ENCODE data around the gene RNLS.
A peak's percentile ranks its signal among the peaks of the same experiment; 100 is the strongest.

RNLS gene

DNA sequence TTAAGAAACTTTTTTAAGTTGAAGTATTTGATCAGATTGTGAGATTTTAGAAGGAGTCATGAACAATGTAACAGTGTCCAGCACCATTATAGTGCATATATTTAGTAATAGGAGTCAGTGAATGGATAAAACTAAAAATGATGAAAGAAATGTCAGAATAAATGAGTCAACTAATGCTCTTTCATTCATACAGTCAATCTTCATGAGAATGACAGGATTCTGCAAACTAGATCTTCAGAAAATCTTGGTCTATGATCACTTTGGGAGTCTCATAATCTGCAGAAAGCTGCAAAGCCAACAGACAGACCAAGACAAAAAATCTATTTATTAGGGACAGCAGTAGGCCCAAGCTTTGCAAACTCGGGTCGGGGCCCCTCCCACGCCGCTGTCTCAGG lies 710 bp downstream of the RNLS start:
- H3K4me1 ChIP-seq (ENCODE audit: control insufficient read depth, insufficient read depth, low read length): no peaks in the 10 kb centered on the region
- CTCF ChIA-PET: interaction anchor here (0.6 to 1.3 kb wide), 2 partner anchors 10 to 228 kb away, joined by 3 to 6 read pairs; no protein-coding TSS in a partner anchor
- no peaks in the 10 kb centered on the region for H3K9me3 ChIP-seq (ENCODE audit: control insufficient read depth, insufficient read depth, low read depth, low read length)
- no peak for TF ChIP-seq ZNF324 (tag by site-specific recombination; IDR thresholded peaks at IDR 0.05)
- no peak for TF ChIP-seq ZNF76 (tag by site-specific recombination; IDR thresholded peaks at IDR 0.05; ENCODE audit: borderline replicate concordance, low read depth)
- no peak for TF ChIP-seq ZNF423 (tag by site-specific recombination; IDR thresholded peaks at IDR 0.05)
- no peak for TF ChIP-seq ZBTB44 (tag by site-specific recombination; IDR thresholded peaks at IDR 0.05)
- no peak overlapping the region for H3K4me3 ChIP-seq (ENCODE audit: low read depth, low read length)
- POLR2A ChIA-PET: no interaction called here
- H3K27ac ChIP-seq (ENCODE audit: extremely low read depth, low read depth, low read length): no peak overlapping the region
- no peaks in the 10 kb centered on the region for H3K36me3 ChIP-seq (ENCODE audit: control insufficient read depth in 2 of 2, insufficient read depth in 1 of 2, low read length in 2 of 2)

- TF ChIP-seq ZNF654 (tag by site-specific recombination; IDR thresholded peaks at IDR 0.05; ENCODE audit: low read depth) (peak; percentile 74), ZNF837 (tag by site-specific recombination; IDR thresholded peaks at IDR 0.05) (no peak)
- Histone ChIP-seq H3K36me3 (ENCODE audit: control insufficient read depth in 2 of 2, insufficient read depth in 1 of 2, low read length in 2 of 2) (no peaks in the 10 kb centered on the region), H3K27ac (ENCODE audit: extremely low read depth, low read depth, low read length) (no peak overlapping the region), H3K4me1 (ENCODE audit: control insufficient read depth, insufficient read depth, low read length) (no peaks in the 10 kb centered on the region), H3K9me3 (ENCODE audit: control insufficient read depth, insufficient read depth, low read depth, low read length) (no peaks in the 10 kb centered on the region), H3K4me3 (ENCODE audit: low read depth, low read length) (no peak overlapping the region)
- CTCF ChIA-PET: interaction anchor here (0.5 to 4.7 kb wide), 38 partner anchors 9 to 745 kb away, joined by 3 to 34 read pairs (median 4); no protein-coding TSS in a partner anchor
- POLR2A ChIA-PET: no interaction called here
Measured at GRCh38 chr10:88565072-88565471, 18.0 kb downstream of the RNLS start.

DNA sequence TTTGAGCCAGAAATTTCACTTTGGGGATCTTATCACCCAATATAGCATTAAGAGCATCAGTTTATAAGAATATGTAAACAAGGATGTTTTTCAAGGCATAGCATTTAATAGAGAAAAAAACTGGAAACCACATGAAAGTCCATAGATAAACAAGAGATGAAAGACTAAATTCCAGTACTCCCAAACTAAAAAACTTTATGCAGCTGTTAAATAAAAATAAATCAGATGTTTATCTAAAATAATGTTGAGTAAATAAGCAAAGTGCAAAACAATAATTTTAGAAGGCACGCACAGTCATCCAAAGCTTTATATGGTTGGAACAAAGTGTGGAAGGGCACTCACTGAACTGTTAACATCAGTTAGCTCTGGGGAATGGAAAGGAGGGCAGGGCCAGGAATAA lies 21.0 kb downstream of the RNLS start:
- Histone ChIP-seq H3K9me3 (ENCODE audit: control insufficient read depth, insufficient read depth, low read depth, low read length) (no peaks in the 10 kb centered on the region), H3K4me1 (ENCODE audit: control insufficient read depth, insufficient read depth, low read length) (no peaks in the 10 kb centered on the region), H3K27ac (ENCODE audit: extremely low read depth, low read depth, low read length) (no peak overlapping the region), H3K36me3 (ENCODE audit: control insufficient read depth in 2 of 2, insufficient read depth in 1 of 2, low read length in 2 of 2) (no peaks in the 10 kb centered on the region), H3K4me3 (ENCODE audit: low read depth, low read length) (no peak overlapping the region)
- ChIA-PET CTCF (interaction anchor here (0.5 to 4.7 kb wide), 6 partner anchors 9 to 354 kb away, joined by 3 to 28 read pairs (median 7); no protein-coding TSS in a partner anchor), POLR2A (no interaction called here)
- TF ChIP-seq, protein P1, sequence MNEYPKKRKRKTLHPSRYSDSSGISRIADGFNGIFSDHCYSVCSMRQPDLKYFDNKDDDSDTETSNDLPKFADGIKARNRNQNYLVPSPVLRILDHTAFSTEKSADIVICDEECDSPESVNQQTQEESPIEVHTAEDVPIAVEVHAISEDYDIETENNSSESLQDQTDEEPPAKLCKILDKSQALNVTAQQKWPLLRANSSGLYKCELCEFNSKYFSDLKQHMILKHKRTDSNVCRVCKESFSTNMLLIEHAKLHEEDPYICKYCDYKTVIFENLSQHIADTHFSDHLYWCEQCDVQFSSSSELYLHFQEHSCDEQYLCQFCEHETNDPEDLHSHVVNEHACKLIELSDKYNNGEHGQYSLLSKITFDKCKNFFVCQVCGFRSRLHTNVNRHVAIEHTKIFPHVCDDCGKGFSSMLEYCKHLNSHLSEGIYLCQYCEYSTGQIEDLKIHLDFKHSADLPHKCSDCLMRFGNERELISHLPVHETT (tag by site-specific recombination; IDR thresholded peaks at IDR 0.05): no peak
- no peak for TF ChIP-seq ZNF791 (tag by site-specific recombination; IDR thresholded peaks at IDR 0.05)
- no peak for TF ChIP-seq ZNF768 (tag by site-specific recombination; IDR thresholded peaks at IDR 0.05)
- no peak for TF ChIP-seq HOXA7 (CRISPR knock-in tag; IDR thresholded peaks at IDR 0.05; ENCODE audit: borderline replicate concordance)
- no peak for TF ChIP-seq SP7 (tag by site-specific recombination; IDR thresholded peaks at IDR 0.05)
- TF ChIP-seq ZNF433 (tag by site-specific recombination; IDR thresholded peaks at IDR 0.05; ENCODE audit: low read depth): no peak
- no peak for TF ChIP-seq BCL11B (tag by site-specific recombination; IDR thresholded peaks at IDR 0.05; ENCODE audit: low read depth)
- TF ChIP-seq ZNF221 (tag by site-specific recombination; IDR thresholded peaks at IDR 0.05; ENCODE audit: borderline replicate concordance): no peak
- TF ChIP-seq, protein P2, sequence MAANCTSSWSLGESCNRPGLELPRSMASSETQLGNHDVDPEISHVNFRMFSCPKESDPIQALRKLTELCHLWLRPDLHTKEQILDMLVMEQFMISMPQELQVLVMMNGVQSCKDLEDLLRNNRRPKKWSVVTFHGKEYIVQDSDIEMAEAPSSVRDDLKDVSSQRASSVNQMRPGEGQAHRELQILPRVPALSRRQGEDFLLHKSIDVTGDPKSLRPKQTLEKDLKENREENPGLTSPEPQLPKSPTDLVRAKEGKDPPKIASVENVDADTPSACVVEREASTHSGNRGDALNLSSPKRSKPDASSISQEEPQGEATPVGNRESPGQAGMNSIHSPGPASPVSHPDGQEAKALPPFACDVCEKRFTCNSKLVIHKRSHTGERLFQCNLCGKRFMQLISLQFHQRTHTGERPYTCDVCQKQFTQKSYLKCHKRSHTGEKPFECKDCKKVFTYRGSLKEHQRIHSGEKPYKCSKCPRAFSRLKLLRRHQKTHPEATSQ (tag by site-specific recombination; IDR thresholded peaks at IDR 0.05): no peak
- TF ChIP-seq ZNF10 (tag by site-specific recombination; IDR thresholded peaks at IDR 0.05): no peak
- TF ChIP-seq ZNF660 (tag by site-specific recombination; IDR thresholded peaks at IDR 0.05): no peak
- no peak for TF ChIP-seq PRDM1 (tag by site-specific recombination; IDR thresholded peaks at IDR 0.05)
- TF ChIP-seq, protein P3, sequence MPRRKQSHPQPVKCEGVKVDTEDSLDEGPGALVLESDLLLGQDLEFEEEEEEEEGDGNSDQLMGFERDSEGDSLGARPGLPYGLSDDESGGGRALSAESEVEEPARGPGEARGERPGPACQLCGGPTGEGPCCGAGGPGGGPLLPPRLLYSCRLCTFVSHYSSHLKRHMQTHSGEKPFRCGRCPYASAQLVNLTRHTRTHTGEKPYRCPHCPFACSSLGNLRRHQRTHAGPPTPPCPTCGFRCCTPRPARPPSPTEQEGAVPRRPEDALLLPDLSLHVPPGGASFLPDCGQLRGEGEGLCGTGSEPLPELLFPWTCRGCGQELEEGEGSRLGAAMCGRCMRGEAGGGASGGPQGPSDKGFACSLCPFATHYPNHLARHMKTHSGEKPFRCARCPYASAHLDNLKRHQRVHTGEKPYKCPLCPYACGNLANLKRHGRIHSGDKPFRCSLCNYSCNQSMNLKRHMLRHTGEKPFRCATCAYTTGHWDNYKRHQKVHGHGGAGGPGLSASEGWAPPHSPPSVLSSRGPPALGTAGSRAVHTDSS (tag by site-specific recombination; IDR thresholded peaks at IDR 0.05): no peak
- no peak for TF ChIP-seq ZNF548 (tag by site-specific recombination; IDR thresholded peaks at IDR 0.05)
- no peak for TF ChIP-seq ZNF529 (tag by site-specific recombination; IDR thresholded peaks at IDR 0.05; ENCODE audit: insufficient replicate concordance)
- TF ChIP-seq SETDB1 (IDR thresholded peaks at IDR 0.05; ENCODE audit: insufficient read length, low read length): no peak
- no peak for TF ChIP-seq ZNF629 (tag by site-specific recombination; IDR thresholded peaks at IDR 0.05)
- no peak for TF ChIP-seq ZNF561 (tag by site-specific recombination; IDR thresholded peaks at IDR 0.05; ENCODE audit: borderline replicate concordance)
- no peak for TF ChIP-seq ZNF514 (tag by site-specific recombination; IDR thresholded peaks at IDR 0.05)
